PC-9 (cell line): ENCODE results near the gene CLEC2B. TPM values are rescaled to one million over a fixed set of nuclear protein-coding genes. Genes with fewer than 3 reads are reported as not detected.

ENCODE experiments used
- BruUV-seq: library from RNA; stranded (reverse); fragments of 400-500 nt; replicated peaks from 2 replicates; lab custom pipeline; 2021; lab: Mats Ljungman, UMichigan
- CTCF ChIA-PET: fragments of 300-600 bp; sonication (Branson Sonifier 250); formaldehyde crosslinking; loops from one replicate; lab custom pipeline; 2022; ENCODE audit warnings: antibody characterized with exemption; lab: Charles Lee
- POLR2A ChIA-PET: fragments of 300-600 bp; sonication (Branson Sonifier 250); formaldehyde crosslinking; loops from one replicate; lab custom pipeline; 2022; ENCODE audit warnings: antibody characterized with exemption; ENCODE audit not compliant: unreplicated experiment; lab: Charles Lee
- DNase-seq, 2 experiments: peaks; one replicate each; pipeline versions ENCODE4 v3.0.0 to v3.0.0-alpha.2; 2015 to 2022; ENCODE audit warnings: mixed read lengths in 1 of 2
- H2AFZ ChIP-seq: fragments of 200-600 bp; sonication (generic); 2 replicates; pipeline ENCODE4 v1.8.1; 2017; ENCODE audit warnings: antibody characterized with exemption
- H3F3A ChIP-seq: fragments of 200-600 bp; sonication (generic); 2 replicates; pipeline ENCODE4 v1.8.1; 2017; ENCODE audit warnings: antibody characterized with exemption, mild to moderate bottlenecking, low read depth; ENCODE audit not compliant: insufficient read depth
- H3K27ac ChIP-seq: fragments of 200-600 bp; sonication (generic); 2 replicates; pipeline ENCODE4 v1.6.1; 2016; ENCODE audit warnings: mixed run types
- H3K27me3 ChIP-seq: fragments of 200-600 bp; sonication (generic); 2 replicates; pipeline ENCODE4 v1.6.1; 2016; ENCODE audit warnings: low read depth, mixed run types; ENCODE audit not compliant: insufficient read depth
- H3K36me3 ChIP-seq: fragments of 200-600 bp; sonication (generic); 2 replicates; pipeline ENCODE4 v1.6.1; 2016; ENCODE audit warnings: low read depth, mixed run types
- H3K4me1 ChIP-seq: fragments of 200-600 bp; sonication (generic); replicated peaks from 2 replicates; pipeline ENCODE4 v1.6.1; 2016; ENCODE audit warnings: mixed run types; ENCODE audit not compliant: insufficient read depth
- H3K4me2 ChIP-seq: fragments of 200-600 bp; sonication (generic); 2 replicates; pipeline ENCODE4 v1.6.1; 2017; ENCODE audit warnings: mixed run types
- H3K4me3 ChIP-seq: fragments of 200-600 bp; sonication (generic); 2 replicates; pipeline ENCODE4 v1.6.1; 2016; ENCODE audit warnings: mixed run types
- H3K79me2 ChIP-seq: fragments of 200-600 bp; sonication (generic); 2 replicates; pipeline ENCODE4 v1.6.1; 2017; ENCODE audit warnings: low read depth, mixed run types
- H3K9me2 ChIP-seq: fragments of 200-600 bp; sonication (generic); 2 replicates; pipeline ENCODE4 v1.8.1; 2017; ENCODE audit warnings: mild to moderate bottlenecking; ENCODE audit not compliant: insufficient read depth
- H3K9me3 ChIP-seq: fragments of 200-600 bp; sonication (generic); 2 replicates; pipeline ENCODE4 v1.8.1; 2016; ENCODE audit warnings: low read depth; ENCODE audit not compliant: insufficient read depth
- H4K20me1 ChIP-seq: fragments of 200-600 bp; sonication (generic); 2 replicates; pipeline ENCODE4 v1.8.1; 2017; ENCODE audit not compliant: insufficient read depth
- EZH2 ChIP-seq: fragments of 200-600 bp; sonication (generic); IDR thresholded peaks from 2 replicates; pipeline ENCODE4 v1.8.0; 2017; ENCODE audit warnings: antibody characterized with exemption, low read depth
- intact Hi-C: fragments of 100-400 bp; cut with micrococcal nuclease; formaldehyde crosslinking; loops from one replicate; pipeline ENCODE4 v1.10.0; 2022; ENCODE audit not compliant: unreplicated experiment
- total RNA-seq: library from RNA; stranded (reverse); gene quantifications from 2 replicates; pipeline ENCODE4 v1.2.3, GENCODE V29; 2021
- TF ChIP-seq, protein P1 (sequence below): fragments of 200-600 bp; sonication (generic); conservative IDR thresholded peaks from 2 replicates; pipeline ENCODE4 v1.6.1; 2017; ENCODE audit warnings: mixed run types, antibody characterized with exemption, mild to moderate bottlenecking, moderate library complexity

Gene CLEC2B
- total RNA-seq, 1 experiment from 2014 or later, result 3.9 TPM

- H3K9me2 ChIP-seq, result no peaks in the 10 kb centered on the region
- DNase-seq, result peak in 1 of 2 experiments; percentile 9
- H3K4me1 ChIP-seq, result no peaks in the 10 kb centered on the region
- H4K20me1 ChIP-seq, result no peaks in the 10 kb centered on the region
- H3K4me3 ChIP-seq, result no peak overlapping the region
- H3K27ac ChIP-seq, result no peak overlapping the region
- H3K36me3 ChIP-seq, result no peaks in the 10 kb centered on the region
- CTCF ChIA-PET, result no interaction called here
- H3K4me2 ChIP-seq, result no peak overlapping the region
- H3K27me3 ChIP-seq, result no peaks in the 10 kb centered on the region
- no TSS peak for BruUV-seq
- POLR2A ChIA-PET, result interaction anchor here (0.7 kb wide), 1 partner anchor 608 kb away, joined by 3 read pairs; no protein-coding TSS in a partner anchor
- H3K9me3 ChIP-seq, result no peaks in the 10 kb centered on the region
- no peak overlapping the region for H2AFZ ChIP-seq
- intact Hi-C loops, result no loop called here
- TF ChIP-seq EZH2, result no peak
- TF ChIP-seq, protein P1, sequence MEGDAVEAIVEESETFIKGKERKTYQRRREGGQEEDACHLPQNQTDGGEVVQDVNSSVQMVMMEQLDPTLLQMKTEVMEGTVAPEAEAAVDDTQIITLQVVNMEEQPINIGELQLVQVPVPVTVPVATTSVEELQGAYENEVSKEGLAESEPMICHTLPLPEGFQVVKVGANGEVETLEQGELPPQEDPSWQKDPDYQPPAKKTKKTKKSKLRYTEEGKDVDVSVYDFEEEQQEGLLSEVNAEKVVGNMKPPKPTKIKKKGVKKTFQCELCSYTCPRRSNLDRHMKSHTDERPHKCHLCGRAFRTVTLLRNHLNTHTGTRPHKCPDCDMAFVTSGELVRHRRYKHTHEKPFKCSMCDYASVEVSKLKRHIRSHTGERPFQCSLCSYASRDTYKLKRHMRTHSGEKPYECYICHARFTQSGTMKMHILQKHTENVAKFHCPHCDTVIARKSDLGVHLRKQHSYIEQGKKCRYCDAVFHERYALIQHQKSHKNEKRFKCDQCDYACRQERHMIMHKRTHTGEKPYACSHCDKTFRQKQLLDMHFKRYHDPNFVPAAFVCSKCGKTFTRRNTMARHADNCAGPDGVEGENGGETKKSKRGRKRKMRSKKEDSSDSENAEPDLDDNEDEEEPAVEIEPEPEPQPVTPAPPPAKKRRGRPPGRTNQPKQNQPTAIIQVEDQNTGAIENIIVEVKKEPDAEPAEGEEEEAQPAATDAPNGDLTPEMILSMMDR, result no peak
- no peaks in the 10 kb centered on the region for H3F3A ChIP-seq
- H3K79me2 ChIP-seq, result no peaks in the 10 kb centered on the region
Measured at GRCh38 chr12:9808504-9808903, 60.6 kb downstream of the CLEC2B start.

DNA sequence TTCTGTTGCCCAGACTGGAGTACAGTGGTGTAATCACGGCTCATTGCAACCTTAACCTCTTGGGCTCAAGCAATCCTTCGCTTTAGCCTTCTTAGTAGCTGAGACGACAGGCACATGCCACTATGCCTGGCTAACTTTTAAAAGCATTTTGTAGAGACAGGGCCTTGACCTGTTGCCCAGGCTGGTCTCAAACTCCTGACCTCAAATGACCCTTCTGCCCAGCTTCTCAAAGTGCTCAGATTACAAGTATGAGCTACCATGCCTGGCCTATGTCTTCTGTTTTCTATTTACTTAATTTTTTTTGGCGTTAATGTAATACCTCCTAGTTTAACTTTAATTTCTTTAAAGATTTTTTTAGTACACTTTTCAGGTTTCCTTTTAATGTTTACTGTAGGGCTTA is 62.4 kb downstream of the CLEC2B start:
- CTCF ChIA-PET, result interaction anchor here (1.2 kb wide), 1 partner anchor 9 kb away, joined by 4 read pairs; no protein-coding TSS in a partner anchor

GRCh38 chr12:9805883-9806282 is 63.3 kb downstream of the CLEC2B start:
- Histone ChIP-seq H3K27me3 (no peaks in the 10 kb centered on the region), H4K20me1 (no peaks in the 10 kb centered on the region), H3K9me2 (no peaks in the 10 kb centered on the region), H3K4me3 (no peak overlapping the region), H3K27ac (no peak overlapping the region), H3K36me3 (no peaks in the 10 kb centered on the region), H2AFZ (no peak overlapping the region), H3F3A (no peaks in the 10 kb centered on the region), H3K79me2 (no peaks in the 10 kb centered on the region), H3K4me2 (no peak overlapping the region), H3K4me1 (no peaks in the 10 kb centered on the region), H3K9me3 (no peaks in the 10 kb centered on the region)
- DNase-seq, result peak in 1 of 2 experiments; percentile 9
- POLR2A ChIA-PET, result no interaction called here
- CTCF ChIA-PET, result interaction anchor here (1.2 kb wide), 1 partner anchor 8 kb away, joined by 4 read pairs; no protein-coding TSS in a partner anchor
- BruUV-seq, result no TSS peak
- TF ChIP-seq EZH2, result no peak
- TF ChIP-seq, protein P1, result no peak
- intact Hi-C loops, result no loop called here

More for the DNA sequence above, 62.4 kb downstream of the CLEC2B start:
- H3K4me1 ChIP-seq, result no peaks in the 10 kb centered on the region
- H2AFZ ChIP-seq, result no peak overlapping the region
- POLR2A ChIA-PET, result no interaction called here
- no peaks in the 10 kb centered on the region for H3K9me2 ChIP-seq
- H3K79me2 ChIP-seq, result no peaks in the 10 kb centered on the region
- H3F3A ChIP-seq, result no peaks in the 10 kb centered on the region
- no peak for TF ChIP-seq EZH2
- H3K4me2 ChIP-seq, result no peak overlapping the region
- intact Hi-C loops, result no loop called here
- H3K36me3 ChIP-seq, result no peaks in the 10 kb centered on the region
- H3K9me3 ChIP-seq, result no peaks in the 10 kb centered on the region
- H4K20me1 ChIP-seq, result no peaks in the 10 kb centered on the region
- H3K4me3 ChIP-seq, result no peak overlapping the region
- peak in 1 of 2 experiments; percentile 4 for DNase-seq
- no peaks in the 10 kb centered on the region for H3K27me3 ChIP-seq
- no TSS peak for BruUV-seq
- H3K27ac ChIP-seq, result no peak overlapping the region

Other genes with a start within 250 kb of the CLEC2B start
- gene CLEC2D, start 199.6 kb downstream of the CLEC2B start, total RNA-seq, result 32.6 and 37.8 TPM in 2 replicates
- not detected in 2 replicates for gene CLECL1, start 136.3 kb downstream of the CLEC2B start, total RNA-seq
- gene CD69, start 108.5 kb downstream of the CLEC2B start, total RNA-seq, result not detected in 2 replicates
- not detected in 2 replicates for gene KLRF1, start 41.9 kb downstream of the CLEC2B start, total RNA-seq
- not detected in 2 replicates for gene KLRF2, start 12.1 kb upstream of the CLEC2B start, total RNA-seq
- gene CLEC2A, start 63.0 kb upstream of the CLEC2B start, total RNA-seq, result not detected in 2 replicates
- 0.55 and 1.0 TPM in 2 replicates for gene CLEC12A, start 102.1 kb upstream of the CLEC2B start, total RNA-seq
- not detected in 2 replicates for gene CLEC1B, start 129.8 kb upstream of the CLEC2B start, total RNA-seq
- not detected in 2 replicates for gene CLEC12B, start 141.3 kb upstream of the CLEC2B start, total RNA-seq
- gene CLEC9A, start 161.3 kb upstream of the CLEC2B start, total RNA-seq, result not detected in 2 replicates
- 0.23 TPM in 1 of 2 replicates, not detected in the other for gene CLEC1A, start 229.6 kb upstream of the CLEC2B start, total RNA-seq